HG03432 (cell line): ENCODE data around the gene FAM117B.

Experiments used
- ATAC-seq: cut with Tn5 transposase; IDR thresholded peaks from one replicate; pipeline ENCODE4 v1.9.1; 2021; ENCODE audit warnings: mild to moderate bottlenecking, moderate library complexity; ENCODE audit not compliant: unreplicated experiment

Gene FAM117B

GRCh38 chr2:202634556-202635427 is at the start of gene FAM117B:
Gene FAM117B (plus strand): TSS chr2:202634969. CDS start chr2:202635188, 219 bp downstream.
- peak; percentile 91 for ATAC-seq

- ATAC-seq, result peak; percentile 91
Observed at GRCh38 chr2:202588647-202589581, 45.9 kb upstream of the FAM117B start.

DNA sequence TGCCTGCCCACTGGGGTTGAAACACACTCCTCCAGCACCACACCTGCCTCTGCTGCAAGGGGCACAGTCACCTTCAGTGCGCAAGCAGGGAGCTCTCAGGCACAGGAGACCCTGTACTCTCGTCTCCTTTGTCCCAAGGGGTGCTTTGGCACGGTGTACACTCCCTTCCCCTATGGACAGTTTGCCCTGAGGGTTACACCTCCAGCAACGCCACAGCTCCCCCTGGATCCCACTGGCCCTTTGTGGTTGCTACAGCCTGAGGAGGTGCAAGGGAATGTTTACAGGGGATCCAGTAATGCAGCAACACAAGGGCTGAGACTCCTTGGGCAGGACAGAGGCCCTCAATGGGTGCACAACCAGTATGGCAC is 45.2 kb upstream of the FAM117B start:
- ATAC-seq, result no peak

DNA sequence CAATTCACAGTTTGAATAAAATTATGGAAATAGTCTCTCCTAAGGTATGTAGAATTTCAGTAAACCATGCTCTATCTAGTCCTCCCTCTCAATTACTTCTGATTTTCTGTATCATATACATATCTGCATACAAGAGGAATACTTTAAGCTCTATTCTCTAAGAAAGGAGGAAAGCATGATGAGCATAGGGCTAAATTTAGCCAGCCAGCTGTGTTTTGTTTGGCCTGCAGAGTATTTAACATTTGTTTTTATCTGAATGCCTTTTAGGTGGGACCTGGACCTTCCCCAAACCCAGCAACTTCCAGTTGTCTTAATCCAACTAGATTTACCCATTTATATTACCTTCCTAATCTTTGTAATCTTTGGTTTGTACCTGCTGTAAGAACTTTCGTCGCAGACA is 42.2 kb upstream of the FAM117B start:
- ATAC-seq, result no peak

- ATAC-seq, result no peak
Observed at GRCh38 chr2:202599105-202599504, 35.7 kb upstream of the FAM117B start.

- no peak for ATAC-seq
Observed at GRCh38 chr2:202599911-202600310, 34.9 kb upstream of the FAM117B start.

GRCh38 chr2:202604699-202605098 is 30.1 kb upstream of the FAM117B start:
- no peak for ATAC-seq

DNA sequence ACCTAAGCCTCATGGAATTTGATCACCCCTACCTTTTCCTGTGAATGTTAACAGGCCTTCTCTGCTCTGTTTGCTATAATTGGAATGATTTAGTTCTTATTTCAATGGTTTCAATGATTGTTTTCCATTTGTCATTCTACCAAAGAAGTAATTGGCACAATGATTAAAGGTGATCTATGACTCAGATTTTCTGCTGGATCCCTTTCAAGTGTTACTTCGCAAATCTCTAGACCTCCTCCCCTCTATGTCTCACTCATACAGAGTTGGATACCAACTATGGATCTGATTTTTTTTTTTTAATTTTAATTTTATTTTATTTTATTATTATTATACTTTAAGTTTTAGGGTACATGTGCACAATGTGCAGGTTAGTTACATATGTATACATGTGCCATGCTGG is 29.6 kb upstream of the FAM117B start:
- ATAC-seq, result no peak

DNA sequence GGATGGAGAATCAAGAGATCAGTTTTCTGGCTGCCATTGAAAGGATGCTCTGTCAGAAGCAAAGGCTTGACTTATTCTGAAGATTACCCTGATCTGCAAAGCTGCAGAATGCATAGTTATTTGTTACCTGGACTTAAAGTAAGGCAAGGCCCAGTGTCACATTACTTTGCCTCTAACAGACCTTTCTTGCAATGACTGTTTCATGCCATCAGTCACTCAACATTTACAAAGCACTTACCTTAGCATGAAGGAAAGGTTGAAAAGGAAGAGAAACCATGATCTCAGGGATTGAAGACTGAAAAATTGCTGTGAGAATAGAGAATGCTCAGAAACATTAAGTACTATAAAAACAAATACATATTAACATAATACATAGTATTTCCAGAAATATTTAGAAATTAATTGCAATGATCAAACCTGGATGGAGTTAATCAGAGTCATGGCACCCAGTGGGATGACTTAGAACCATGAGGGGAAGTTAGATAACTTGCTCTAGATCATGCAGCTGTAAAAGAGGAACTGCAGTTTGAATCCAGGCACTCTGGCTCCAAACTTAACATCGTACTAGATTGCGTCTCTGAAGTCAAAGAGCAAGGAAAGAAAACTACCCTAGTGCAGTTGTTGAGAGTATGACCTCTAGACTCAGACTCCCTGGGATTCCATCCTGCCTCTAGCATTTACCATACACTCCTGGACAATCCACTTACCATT is 26.5 kb upstream of the FAM117B start:
- ATAC-seq, result peak; percentile 23

DNA sequence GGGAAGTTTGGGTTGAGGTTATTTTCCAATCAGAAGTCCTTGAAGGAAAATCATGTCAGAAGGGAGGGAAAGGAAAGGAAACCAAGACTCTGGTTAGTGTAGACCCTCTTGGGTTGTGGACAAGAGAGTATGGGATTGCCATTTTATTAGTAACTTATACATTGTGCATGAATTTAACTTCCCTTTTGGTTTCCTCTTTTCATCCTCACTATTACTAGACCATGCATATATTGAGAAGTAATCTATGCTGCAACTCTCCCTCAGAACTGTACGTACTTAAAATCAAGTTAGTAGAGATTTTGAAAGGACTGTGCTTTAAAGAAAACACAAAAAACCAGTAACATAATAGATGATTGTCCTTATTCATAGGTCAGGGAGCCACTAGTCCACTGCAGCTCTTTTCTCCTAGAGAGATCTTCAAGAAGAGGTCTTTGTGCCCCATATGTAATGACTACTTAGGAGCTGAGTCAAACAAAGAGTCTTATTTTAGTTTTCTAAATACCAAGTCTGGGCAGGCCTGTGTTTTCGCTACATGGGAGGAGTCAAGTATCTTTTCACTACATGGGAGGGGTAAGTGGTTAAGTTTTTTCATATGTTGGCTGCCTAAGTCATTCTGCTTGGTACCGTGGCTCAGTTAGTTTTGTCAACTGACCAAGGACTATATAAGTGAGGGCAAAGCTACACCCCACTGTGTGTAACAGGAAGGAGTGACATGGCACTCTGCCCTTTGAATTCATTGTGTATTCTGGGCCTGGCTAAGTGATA is 25.2 kb upstream of the FAM117B start:
- peak; percentile 96 for ATAC-seq

DNA sequence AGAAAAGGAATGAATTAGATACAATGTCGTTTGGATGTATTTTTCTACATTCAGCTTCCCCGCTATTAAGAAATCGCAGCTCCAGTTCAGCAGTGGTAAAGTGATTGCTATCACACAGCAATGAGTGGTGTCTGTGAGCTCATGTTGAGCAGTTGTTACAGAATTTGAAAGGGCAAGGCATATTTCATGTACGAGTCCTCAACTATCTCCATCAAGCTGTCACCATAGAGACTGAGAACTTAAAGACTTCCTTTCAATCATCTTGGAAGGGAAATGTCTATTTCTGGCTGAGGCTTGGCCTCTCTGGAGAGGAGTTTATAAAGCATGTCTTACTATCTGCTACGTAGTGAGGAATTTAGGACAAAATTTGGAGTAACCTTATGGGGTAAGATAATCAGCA is 24.4 kb upstream of the FAM117B start:
- no peak for ATAC-seq

- no peak for ATAC-seq
Observed at GRCh38 chr2:202612145-202612544, 22.6 kb upstream of the FAM117B start.

DNA sequence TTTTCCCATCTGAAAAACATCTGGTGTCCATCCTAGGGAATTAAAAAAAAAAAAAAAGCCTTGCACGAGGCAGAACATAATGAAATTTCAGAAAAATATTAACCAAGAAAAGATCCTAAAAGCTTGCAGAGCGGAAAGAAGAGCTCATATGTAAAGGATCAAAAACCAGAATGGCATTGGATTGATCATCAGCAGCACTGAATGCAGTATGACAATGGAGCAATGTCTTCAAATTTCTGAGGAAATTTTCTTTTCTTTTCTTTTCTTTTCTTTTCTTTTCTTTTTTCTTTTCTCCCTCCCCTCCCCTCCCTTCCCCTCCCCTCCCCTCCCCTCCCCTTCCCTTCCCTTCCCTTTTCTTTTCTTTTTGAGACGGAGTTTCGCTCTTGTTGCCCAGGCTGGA is 21.3 kb upstream of the FAM117B start:
- no peak for ATAC-seq

- ATAC-seq, result no peak
Observed at GRCh38 chr2:202624133-202624532, 10.6 kb upstream of the FAM117B start.

DNA sequence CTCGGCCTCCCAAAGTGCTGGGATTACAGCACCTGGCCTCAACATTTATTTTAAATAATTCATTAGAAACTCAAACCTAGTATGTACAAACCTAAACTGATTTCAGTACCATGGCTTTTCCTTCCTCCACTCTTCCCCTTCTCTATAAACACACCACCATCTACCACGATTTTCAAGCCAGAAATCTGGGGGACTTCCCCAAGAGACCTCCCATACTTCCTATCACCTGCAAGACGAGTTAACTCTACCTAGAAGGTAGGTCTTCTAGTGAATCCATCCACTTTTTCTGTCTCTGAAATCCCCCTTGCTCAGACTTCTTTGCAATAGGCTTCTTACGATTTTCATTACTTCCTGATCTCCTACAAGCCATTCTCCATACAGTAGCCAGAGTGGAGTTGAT is 7.7 kb upstream of the FAM117B start:
- no peak for ATAC-seq

DNA sequence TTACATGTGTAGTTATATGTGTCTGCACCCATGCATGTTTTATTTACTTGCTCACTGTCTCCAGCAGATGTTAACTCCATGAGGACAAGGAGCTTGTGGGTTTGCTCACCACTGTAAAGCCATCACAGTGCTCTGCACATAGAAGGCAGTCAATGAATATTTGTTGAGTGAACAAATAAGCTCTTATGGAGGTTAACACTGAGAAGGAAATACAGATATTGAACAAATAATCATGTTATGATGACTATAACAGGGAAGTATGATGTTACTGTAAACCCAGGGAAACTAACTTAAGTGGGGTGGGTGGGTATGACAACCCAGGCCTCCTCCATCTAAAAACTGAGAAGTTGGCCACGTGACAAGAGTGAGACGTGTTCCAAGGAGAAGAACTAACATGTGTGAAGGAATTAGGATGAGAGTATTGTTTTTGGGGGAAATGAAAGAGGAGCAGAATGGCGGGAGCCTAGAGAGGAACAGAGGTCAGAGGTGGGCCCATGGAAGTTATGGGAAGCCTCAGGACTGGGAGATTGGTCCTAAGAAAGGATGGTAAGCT is 6.0 kb upstream of the FAM117B start:
- no peak for ATAC-seq

- ATAC-seq, result no peak
Observed at GRCh38 chr2:202632682-202633290, 2.0 kb upstream of the FAM117B start.

GRCh38 chr2:202633470-202633869 is 1.3 kb upstream of the FAM117B start:
- no peak for ATAC-seq

DNA sequence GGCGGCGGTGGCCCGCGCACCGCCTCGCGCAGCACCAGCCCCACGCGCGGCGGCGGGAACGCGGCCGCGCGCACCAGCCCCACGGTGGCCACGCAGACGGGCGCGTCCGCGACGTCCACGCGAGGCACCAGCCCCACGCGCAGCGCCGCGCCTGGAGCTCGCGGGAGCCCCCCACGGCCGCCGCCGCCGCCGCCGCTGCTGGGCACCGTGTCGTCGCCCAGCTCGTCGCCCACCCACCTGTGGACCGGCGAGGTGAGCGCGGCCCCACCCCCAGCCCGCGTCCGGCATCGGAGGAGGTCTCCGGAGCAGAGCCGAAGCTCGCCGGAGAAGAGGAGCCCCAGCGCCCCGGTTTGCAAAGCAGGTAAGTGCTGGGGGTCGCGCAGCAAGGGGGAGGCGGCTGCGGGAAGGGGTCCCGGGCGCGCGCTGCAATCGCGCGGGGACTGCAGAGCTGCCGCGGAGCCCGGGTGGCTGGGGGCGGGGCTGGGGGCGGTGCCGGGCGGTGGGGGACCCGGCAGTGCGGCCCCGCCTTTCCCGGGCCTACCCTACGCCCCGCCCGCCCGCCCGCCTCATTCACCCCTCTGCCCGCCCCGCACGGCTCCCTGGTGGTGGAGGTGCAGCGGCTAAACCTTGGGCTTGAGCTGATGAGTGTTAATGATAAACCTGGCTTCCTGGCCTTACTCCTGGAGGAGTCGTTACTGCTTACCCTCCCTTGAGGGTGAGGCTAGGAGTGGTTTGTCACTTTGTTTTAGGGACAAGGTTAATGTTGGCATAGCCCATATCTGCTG is 851 bp downstream of the FAM117B start:
- peak; percentile 61 for ATAC-seq
